IMR-90 (cell line): ENCODE data around the gene PBXIP1. TPM values are rescaled to one million over a fixed set of nuclear protein-coding genes. Genes with fewer than 3 reads are reported as not detected.

Experiments used
- ATAC-seq: fragments of 200-7000 bp; cut with Tn5 transposase; 2 replicates; pipeline ENCODE4 v1.9.1; 2020; ENCODE audit warnings: low read depth, mild to moderate bottlenecking, moderate library complexity
- BruUV-seq: library from RNA; stranded (reverse); fragments of 400-500 nt; replicated peaks from 2 replicates; lab custom pipeline; 2021; lab: Mats Ljungman, UMichigan
- CTCF ChIA-PET: fragments of 300-600 bp; formaldehyde crosslinking; extraction: SDS; loops from one replicate; lab custom pipeline; 2021; ENCODE audit warnings: antibody characterized with exemption; lab: Yijun Ruan, JAX
- POLR2A ChIA-PET: fragments of 300-600 bp; sonication (Branson Sonifier 250); formaldehyde crosslinking; loops from one replicate; lab custom pipeline; 2022; ENCODE audit warnings: antibody characterized with exemption; ENCODE audit not compliant: unreplicated experiment; lab: Charles Lee
- DNase-seq: peaks from one replicate; pipeline ENCODE4 v3.0.0; 2013
- H2AFZ ChIP-seq: replicated peaks from 2 replicates; pipeline ENCODE3; 2013; ENCODE audit warnings: low read length, mild to moderate bottlenecking; ENCODE audit not compliant: poor library complexity
- H2AK5ac ChIP-seq: 2 replicates; pipeline ENCODE4 v1.6.1; 2013; ENCODE audit warnings: low read depth, low read length, inconsistent platforms
- H2AK9ac ChIP-seq: replicated peaks from 2 replicates; pipeline ENCODE3; 2013; ENCODE audit warnings: mild to moderate bottlenecking, low read depth, low read length, moderate library complexity; ENCODE audit not compliant: poor library complexity
- H2BK120ac ChIP-seq: 2 replicates; pipeline ENCODE4 v1.6.1; 2013; ENCODE audit warnings: low read depth, low read length, inconsistent platforms
- H2BK15ac ChIP-seq: 3 replicates; pipeline ENCODE4 v1.6.1; 2013; ENCODE audit warnings: low read depth, low read length, inconsistent platforms
- H2BK20ac ChIP-seq: 2 replicates; pipeline ENCODE4 v1.6.1; 2013; ENCODE audit warnings: low read depth, mild to moderate bottlenecking, inconsistent platforms, low read length, moderate library complexity
- H2BK5ac ChIP-seq: 2 replicates; pipeline ENCODE4 v1.6.1; 2013; ENCODE audit warnings: mild to moderate bottlenecking, low read depth, low read length, inconsistent platforms; ENCODE audit not compliant: poor library complexity, severe bottlenecking
- H3K14ac ChIP-seq: replicated peaks from 2 replicates; pipeline ENCODE4 v1.6.1; 2013; ENCODE audit warnings: low read depth, low read length, inconsistent platforms
- H3K18ac ChIP-seq: 2 replicates; pipeline ENCODE4 v1.6.1; 2013; ENCODE audit warnings: low read depth, low read length, control low read depth
- H3K23ac ChIP-seq: 2 replicates; pipeline ENCODE4 v1.6.1; 2013; ENCODE audit warnings: low read depth, low read length, inconsistent platforms
- H3K27ac ChIP-seq: 2 replicates; pipeline ENCODE4 v1.5.1; 2013; ENCODE audit warnings: mild to moderate bottlenecking, control low read depth, low read length; ENCODE audit not compliant: insufficient read depth
- H3K27me3 ChIP-seq: 2 replicates; pipeline ENCODE4 v1.6.1; 2013; ENCODE audit warnings: low read length; ENCODE audit not compliant: control insufficient read depth, insufficient read depth
- H3K36me3 ChIP-seq: 2 replicates; pipeline ENCODE4 v1.6.1; 2013; ENCODE audit warnings: low read length, mixed read lengths; ENCODE audit not compliant: control insufficient read depth, insufficient read depth
- H3K4ac ChIP-seq: 2 replicates; pipeline ENCODE4 v1.6.1; 2013; ENCODE audit warnings: low read depth, low read length, inconsistent platforms
- H3K4me1 ChIP-seq: 2 replicates; pipeline ENCODE4 v1.6.1; 2013; ENCODE audit warnings: low read length, mixed read lengths; ENCODE audit not compliant: control insufficient read depth, insufficient read depth
- H3K4me2 ChIP-seq: 2 replicates; pipeline ENCODE4 v1.6.1; 2013; ENCODE audit warnings: low read depth, mild to moderate bottlenecking, control low read depth, low read length, moderate library complexity
- H3K4me3 ChIP-seq: 2 replicates; pipeline ENCODE4 v1.5.1; 2013; ENCODE audit warnings: low read depth, mild to moderate bottlenecking, control low read depth, low read length, moderate library complexity; ENCODE audit not compliant: insufficient read depth
- H3K56ac ChIP-seq: 2 replicates; pipeline ENCODE4 v1.6.1; 2013; ENCODE audit warnings: low read length, inconsistent platforms; ENCODE audit not compliant: insufficient read depth; ENCODE audit errors: extremely low read depth
- H3K79me1 ChIP-seq, 2 experiments: 2 replicates each; pipeline ENCODE4 v1.6.1; 2013; ENCODE audit warnings: low read length in 2 of 2, inconsistent platforms in 1 of 2, low read depth in 1 of 2
- H3K9ac ChIP-seq: 2 replicates; pipeline ENCODE4 v1.6.1; 2013; ENCODE audit warnings: low read depth, low read length, control low read depth
- H3K9me1 ChIP-seq: 2 replicates; pipeline ENCODE4 v1.6.1; 2013; ENCODE audit warnings: low read length, inconsistent platforms; ENCODE audit not compliant: insufficient read depth
- H3K9me3 ChIP-seq: 2 replicates; pipeline ENCODE4 v1.6.1; 2013; ENCODE audit warnings: low read length; ENCODE audit not compliant: control insufficient read depth, insufficient read depth
- H4K20me1 ChIP-seq: 2 replicates; pipeline ENCODE4 v1.6.1; 2013; ENCODE audit warnings: low read length, inconsistent platforms; ENCODE audit not compliant: insufficient read depth
- H4K5ac ChIP-seq: 2 replicates; pipeline ENCODE4 v1.6.1; 2013; ENCODE audit warnings: mild to moderate bottlenecking, low read depth, low read length, control low read depth
- H4K8ac ChIP-seq, 2 experiments: 2 replicates each; pipeline ENCODE4 v1.6.1; 2013; ENCODE audit warnings: low read depth in 2 of 2, low read length in 2 of 2, control low read depth in 1 of 2, inconsistent platforms in 1 of 2
- H4K91ac ChIP-seq: 2 replicates; pipeline ENCODE4 v1.6.1; 2013; ENCODE audit warnings: low read depth, low read length, inconsistent platforms; ENCODE audit not compliant: insufficient read depth
- RCOR1 ChIP-seq: IDR thresholded peaks from 2 replicates; pipeline ENCODE4 v1.6.1; 2012; ENCODE audit warnings: mild to moderate bottlenecking, low read length, improper control_type of control experiment; ENCODE audit not compliant: insufficient replicate concordance
- SMC3 ChIP-seq: fragments of 150-350 bp; IDR thresholded peaks from 2 replicates; pipeline ENCODE4 v1.6.1; 2016; ENCODE audit warnings: low read depth, mild to moderate bottlenecking, antibody characterized with exemption, low read length, moderate library complexity
- WGBS, 2 experiments: methylation state at CpG; one replicate each; pipeline versions ENCODE4 v1.1.5 to v1.1.7; 2013; ENCODE audit warnings: missing lambda C conversion rate in 2 of 2; ENCODE audit not compliant: insufficient read length in 1 of 2; ENCODE audit errors: extremely low coverage in 2 of 2; 5-methylcytosine and 5-hydroxymethylcytosine counted together
- dilution Hi-C: fragments of 300-500 bp; cut with HindIII; formaldehyde crosslinking; loops from one replicate; pipeline ENCODE4 v1.14.3; 2018; ENCODE audit warnings: low sequenced_read_pairs; ENCODE audit not compliant: unreplicated experiment
- in situ Hi-C: fragments of 300-500 bp; cut with MboI; formaldehyde crosslinking; loops from 3 replicates; pipeline ENCODE4 v1.14.3; 2019; ENCODE audit warnings: low sequenced_read_pairs, inconsistent platforms, mixed read lengths
- intact Hi-C: fragments of 100-400 bp; cut with micrococcal nuclease; formaldehyde crosslinking; loops from 2 replicates; pipeline ENCODE4 v1.10.0; 2022
- polyA plus RNA-seq, 3 experiments: library from polyadenylated mRNA; depleted of rRNA; stranded (reverse); fragments of >200 nt; gene quantifications; 2 replicates each; pipeline ENCODE4 v1.2.3, GENCODE V29; 2012; ENCODE audit warnings: low replicate concordance in 1 of 3
- total RNA-seq: library from RNA; depleted of rRNA; stranded (reverse); fragments of >200 nt; gene quantifications from 2 replicates; pipeline ENCODE4 v1.2.3, GENCODE V29; 2012

Gene PBXIP1
- total and polyA plus RNA-seq, 2 of the 4 experiments (the other 2 are of a cell fraction), result 28.3 to 44.2 TPM

GRCh38 chr1:154910851-154911250 is 45.0 kb downstream of the PBXIP1 start:
- ATAC-seq, result no peak

More at GRCh38 chr1:154910851-154911250, 45.0 kb downstream of the PBXIP1 start:
- Histone ChIP-seq H2BK20ac (no peak overlapping the region), H3K9me3 (peaks cover 18% of the 10 kb centered on the region), H4K8ac (no peak overlapping the region), H2AK9ac (no peak overlapping the region), H4K5ac (no peak overlapping the region), H3K9ac (no peak overlapping the region), H3K23ac (no peak overlapping the region), H3K4me2 (no peak overlapping the region), H3K14ac (no peak overlapping the region), H3K9me1 (no peaks in the 10 kb centered on the region), H4K20me1 (no peaks in the 10 kb centered on the region), H4K91ac (no peak overlapping the region), H3K4me1 (no peaks in the 10 kb centered on the region), H3K56ac (no peak overlapping the region), H2AFZ (no peak overlapping the region), H3K4ac (no peak overlapping the region), H3K79me1 (no peaks in the 10 kb centered on the region), H2BK15ac (no peak overlapping the region), H2BK120ac (no peak overlapping the region), H3K4me3 (no peak overlapping the region), H3K36me3 (no peaks in the 10 kb centered on the region), H3K27me3 (peaks cover 33% of the 10 kb centered on the region), H3K27ac (no peak overlapping the region), H2AK5ac (no peak overlapping the region), H3K18ac (no peak overlapping the region), H2BK5ac (no peak overlapping the region)
- TF ChIP-seq SMC3, result no peak
- TF ChIP-seq RCOR1, result no peak
- DNase-seq, result no peak
- no CpG with 5 or more reads among the region's 5 CpGs for WGBS, 2 experiments
- no TSS peak for BruUV-seq
- ChIA-PET POLR2A (no interaction called here), CTCF (interaction anchor here (0.6 kb wide), 1 partner anchor 346 kb away, joined by 3 read pairs; no protein-coding TSS in a partner anchor)
- in situ Hi-C loops, result no loop called here
- dilution Hi-C loops, result no loop called here
- intact Hi-C loops, result no loop called here
